Measurements from ENCODE around the gene HOMER3. TPM values are rescaled to one million over a fixed set of nuclear protein-coding genes. Genes with fewer than 3 reads are reported as not detected.

Gene HOMER3
- total and polyA plus RNA-seq, 2 of the 13 experiments (the other 11 are each of a cell fraction or from before 2014, with no cell fraction given), result 21.3 to 27.3 TPM

- TF ChIP-seq ZNF800 (CRISPR knock-in tag; IDR thresholded peaks at IDR 0.05) (no peak), MIXL1 (CRISPR knock-in tag; IDR thresholded peaks at IDR 0.05) (no peak), NCOA5 (CRISPR knock-in tag; IDR thresholded peaks at IDR 0.05) (no peak), ZNF205 (CRISPR knock-in tag; IDR thresholded peaks at IDR 0.05) (no peak)
Measured at GRCh38 chr19:18989316-18989715, 48.3 kb upstream of the HOMER3 start (continued).

- FAIRE-seq (no peak), DNase-seq (ENCODE audit: low spot score) (no peak), ATAC-seq (peak; percentile 12)
- CTCF ChIA-PET (ENCODE audit: low intra/inter-chr PET ratio, low total read pairs), result interaction anchor here (1.4 to 2.3 kb wide), 3 partner anchors 46 to 121 kb away, joined by 6 to 24 read pairs (median 13); partner anchors contain the start of genes CERS1 and HOMER3
- Histone ChIP-seq H2AFZ (ENCODE audit: low read length) (no peak overlapping the region), H3K4me1 (ENCODE audit: insufficient read depth, low read length) (peaks cover 10% of the 10 kb centered on the region), H3K27ac (ENCODE audit: extremely low read length, insufficient read depth, low read length) (no peak overlapping the region), H3K4me3 (replicated peaks in 1 of 3; ENCODE audit: insufficient read depth in 1 of 3, low read depth in 2 of 3, low read length in 3 of 3) (no peak overlapping the region), H3K36me3 (replicated peaks in 1 of 2; ENCODE audit: control insufficient read depth in 1 of 2, insufficient read depth in 2 of 2, low read length in 2 of 2) (peaks cover 0 to 1% of the 10 kb centered on the region in 2 experiments; a peak in 1 of 5 replicates), H3K9me3 (ENCODE audit: low read length) (no peaks in the 10 kb centered on the region), H3K27me3 (ENCODE audit: control insufficient read depth in 1 of 2, insufficient read depth in 2 of 2, low read length in 2 of 2) (peaks cover 0 to 28% of the 10 kb centered on the region in 2 experiments; a peak in 3 of 5 replicates), H3K9ac (ENCODE audit: insufficient read depth, low read depth, low read length) (no peak overlapping the region), H3K79me2 (ENCODE audit: insufficient read depth, low read length) (no peaks in the 10 kb centered on the region), H3K4me2 (ENCODE audit: low read depth, low read length) (no peak overlapping the region), H4K20me1 (ENCODE audit: insufficient read depth, low read length) (no peaks in the 10 kb centered on the region)
- BruUV-seq (replicated peaks), result no TSS peak
- 14% methylated on average over 4 of the region's 4 CpGs for WGBS (ENCODE audit: low lambda C conversion rate)
- intact Hi-C loops (cut with micrococcal nuclease; ENCODE audit: unreplicated experiment) (no loop called here), in situ Hi-C loops (cut with HindIII; ENCODE audit: extremely low pct_ligation_motif_present, low pct_unique_long_range_greater_than_20kb) (loop anchor here (5.0 to 10.0 kb wide), 3 partner anchors 45 to 93 kb away; partner anchors contain the start of genes CERS1 and HOMER3)
- POLR2A ChIA-PET, result interaction anchor here (1.3 to 1.6 kb wide), 2 partner anchors 69 to 92 kb away, joined by 7 to 10 read pairs; partner anchors contain the start of genes CERS1, COPE and DDX49
- TF ChIP-seq ZNF609 (CRISPR knock-in tag; IDR thresholded peaks at IDR 0.05; ENCODE audit: borderline replicate concordance) (no peak), MYC (CRISPR knock-in tag; IDR thresholded peaks at IDR 0.05; ENCODE audit: borderline replicate concordance) (no peak), SMARCE1 (IDR thresholded peaks at IDR 0.05; ENCODE audit: borderline replicate concordance) (no peak), JARID2 (CRISPR knock-in tag; IDR thresholded peaks at IDR 0.05; ENCODE audit: insufficient replicate concordance) (no peak), TRIM22 (IDR thresholded peaks at IDR 0.05) (no peak), POLR2A (IDR thresholded peaks at IDR 0.05; ENCODE audit: insufficient read depth in 1 of 2, low read depth in 2 of 2, low read length in 2 of 2) (no peak), ZNF569 (CRISPR knock-in tag; IDR thresholded peaks at IDR 0.05; ENCODE audit: borderline replicate concordance) (no peak), ZMAT5 (CRISPR knock-in tag; IDR thresholded peaks at IDR 0.05; ENCODE audit: borderline replicate concordance, low read depth) (no peak), ZNF558 (CRISPR knock-in tag; IDR thresholded peaks at IDR 0.05; ENCODE audit: borderline replicate concordance) (no peak)
Measured at GRCh38 chr19:18987456-18987855, 46.4 kb upstream of the HOMER3 start.
